Coronary artery (tissue), 2 donors: Measurements from ENCODE around the gene CNPY1.

ENCODE experiments used
- DNase-seq: peaks from one replicate; pipeline ENCODE4 v3.0.0-alpha.2; 2017; ENCODE audit warnings: low spot score
- H3K27ac ChIP-seq, 2 donors: fragments of 200-600 bp; sonication (generic); one replicate each; pipeline ENCODE4 v1.5.1; 2016 to 2019
- H3K4me3 ChIP-seq: fragments of 200-600 bp; sonication (generic); 2 replicates; pipeline ENCODE4 v1.5.1; 2016; ENCODE audit warnings: mild to moderate bottlenecking, moderate library complexity
- TF ChIP-seq, protein P1 (sequence below): fragments of 200-600 bp; sonication (generic); IDR thresholded peaks from one replicate; pipeline ENCODE4 v1.5.1; 2019; ENCODE audit warnings: antibody characterized with exemption

The CNPY1 gene

DNA sequence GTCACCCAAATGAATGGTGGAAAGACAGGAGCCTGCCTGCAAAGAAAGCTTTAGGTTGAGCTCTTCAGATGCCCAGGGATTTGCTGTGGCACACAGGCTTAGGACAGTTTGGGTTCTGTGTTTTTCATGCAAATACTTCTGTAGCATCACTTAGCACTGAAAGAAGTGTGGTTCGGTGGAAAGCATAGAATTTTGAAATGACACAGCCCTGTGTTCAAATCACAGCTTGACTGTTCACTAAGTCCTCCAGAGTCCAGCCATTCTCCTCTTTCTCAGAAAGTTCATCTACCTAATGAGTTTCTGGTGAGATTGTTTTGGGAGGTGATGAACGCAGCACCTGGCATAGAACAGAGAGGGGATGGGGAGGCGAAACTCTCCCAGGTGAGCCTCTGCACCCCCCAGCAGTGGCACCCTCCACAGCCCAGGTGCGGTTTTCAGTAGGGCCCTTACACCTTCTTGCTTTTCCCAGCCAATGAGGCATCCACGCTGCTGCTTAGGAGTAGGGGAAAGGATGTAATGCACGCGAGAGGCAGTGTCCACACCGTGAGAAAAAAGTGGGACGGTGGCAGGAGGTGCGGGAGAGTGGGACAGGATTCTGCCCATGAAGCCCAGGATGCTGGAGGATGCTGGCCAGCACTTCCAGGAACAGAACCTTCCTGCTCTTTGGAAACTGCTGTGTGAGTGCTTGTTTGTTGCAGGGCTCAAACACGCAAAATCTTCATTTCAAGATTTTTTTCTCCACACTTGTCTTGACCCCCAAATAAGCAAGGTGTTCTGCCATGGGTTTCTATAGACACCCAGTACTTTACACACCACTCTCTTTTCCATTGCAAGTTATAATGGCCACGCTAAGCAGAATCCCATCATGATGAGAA lies 76.8 kb downstream of the CNPY1 start:
- no peak for DNase-seq
- Histone ChIP-seq H3K4me3 (no peak overlapping the region), H3K27ac (no peak overlapping the region)
- TF ChIP-seq, protein P1, sequence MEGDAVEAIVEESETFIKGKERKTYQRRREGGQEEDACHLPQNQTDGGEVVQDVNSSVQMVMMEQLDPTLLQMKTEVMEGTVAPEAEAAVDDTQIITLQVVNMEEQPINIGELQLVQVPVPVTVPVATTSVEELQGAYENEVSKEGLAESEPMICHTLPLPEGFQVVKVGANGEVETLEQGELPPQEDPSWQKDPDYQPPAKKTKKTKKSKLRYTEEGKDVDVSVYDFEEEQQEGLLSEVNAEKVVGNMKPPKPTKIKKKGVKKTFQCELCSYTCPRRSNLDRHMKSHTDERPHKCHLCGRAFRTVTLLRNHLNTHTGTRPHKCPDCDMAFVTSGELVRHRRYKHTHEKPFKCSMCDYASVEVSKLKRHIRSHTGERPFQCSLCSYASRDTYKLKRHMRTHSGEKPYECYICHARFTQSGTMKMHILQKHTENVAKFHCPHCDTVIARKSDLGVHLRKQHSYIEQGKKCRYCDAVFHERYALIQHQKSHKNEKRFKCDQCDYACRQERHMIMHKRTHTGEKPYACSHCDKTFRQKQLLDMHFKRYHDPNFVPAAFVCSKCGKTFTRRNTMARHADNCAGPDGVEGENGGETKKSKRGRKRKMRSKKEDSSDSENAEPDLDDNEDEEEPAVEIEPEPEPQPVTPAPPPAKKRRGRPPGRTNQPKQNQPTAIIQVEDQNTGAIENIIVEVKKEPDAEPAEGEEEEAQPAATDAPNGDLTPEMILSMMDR: no peak

DNA sequence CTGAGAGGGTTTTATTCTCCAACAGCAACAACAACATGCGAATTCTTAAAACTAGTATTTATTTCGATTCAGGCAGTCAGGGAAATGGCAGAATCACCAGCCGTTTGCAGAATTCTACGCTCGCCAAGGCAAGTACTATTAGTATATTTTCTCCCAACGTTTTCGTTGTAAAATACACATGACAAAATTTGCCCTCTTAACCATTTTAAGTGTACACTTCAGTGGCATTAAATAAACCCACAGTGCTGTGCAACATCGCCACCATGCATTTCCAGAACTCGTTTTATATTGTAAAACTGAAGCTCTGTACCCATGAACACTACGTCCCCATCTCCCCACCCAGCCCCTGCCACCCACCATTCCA lies 77.6 kb downstream of the CNPY1 start:
- Histone ChIP-seq H3K4me3 (no peak overlapping the region), H3K27ac (no peak overlapping the region)
- TF ChIP-seq, protein P1: no peak
- no peak for DNase-seq

DNA sequence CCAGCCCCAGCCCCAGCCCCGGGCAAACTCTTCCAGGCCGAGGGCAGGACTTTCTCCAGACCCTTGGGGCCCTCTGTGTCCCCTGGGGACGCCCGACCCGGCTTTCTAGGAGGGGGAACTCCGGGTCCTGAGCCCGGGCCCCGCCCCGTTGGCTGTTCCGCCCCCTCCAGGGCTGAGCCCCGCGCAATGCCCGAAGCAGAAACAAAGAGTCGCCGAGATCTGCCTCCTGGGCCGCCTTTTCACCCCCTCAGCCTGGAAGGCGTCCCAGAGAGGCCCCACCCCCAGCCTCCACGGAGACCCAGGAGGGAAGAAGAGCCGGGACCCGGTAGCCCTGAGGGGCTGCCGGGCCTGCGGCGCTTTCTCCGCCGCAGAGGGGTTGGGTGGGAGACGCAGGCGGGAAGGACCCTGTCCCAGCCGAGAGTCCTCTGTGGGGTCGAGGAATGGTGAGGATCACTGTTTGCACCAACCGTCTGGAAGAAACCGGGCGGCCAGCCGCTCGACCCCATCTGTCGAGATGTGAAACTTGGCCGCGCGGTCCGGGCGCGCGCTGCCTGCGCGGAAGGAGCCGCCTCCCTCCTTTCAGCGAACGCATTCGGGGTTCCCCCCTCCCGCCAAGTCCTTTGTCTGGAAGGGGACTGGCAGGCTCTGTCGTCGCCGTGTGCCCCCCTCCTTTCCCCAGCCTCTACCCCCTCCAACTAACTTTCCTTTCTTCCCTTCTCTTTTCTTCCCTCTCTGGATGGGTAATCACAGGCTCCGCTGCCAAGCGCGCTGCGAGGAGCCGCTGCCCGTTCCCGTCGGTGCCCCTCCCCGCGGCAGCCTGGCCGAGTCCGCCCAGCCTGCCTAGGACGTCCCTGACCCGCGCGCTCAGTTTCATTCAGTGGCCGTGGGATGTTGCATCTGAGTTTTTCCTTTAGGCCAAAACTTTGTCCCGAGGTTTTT lies 78.2 kb downstream of the CNPY1 start:
- no peak overlapping the region for H3K27ac ChIP-seq
- peak overlapping the region; percentile 54 for H3K4me3 ChIP-seq
- no peak for DNase-seq
- TF ChIP-seq, protein P1: no peak

DNA sequence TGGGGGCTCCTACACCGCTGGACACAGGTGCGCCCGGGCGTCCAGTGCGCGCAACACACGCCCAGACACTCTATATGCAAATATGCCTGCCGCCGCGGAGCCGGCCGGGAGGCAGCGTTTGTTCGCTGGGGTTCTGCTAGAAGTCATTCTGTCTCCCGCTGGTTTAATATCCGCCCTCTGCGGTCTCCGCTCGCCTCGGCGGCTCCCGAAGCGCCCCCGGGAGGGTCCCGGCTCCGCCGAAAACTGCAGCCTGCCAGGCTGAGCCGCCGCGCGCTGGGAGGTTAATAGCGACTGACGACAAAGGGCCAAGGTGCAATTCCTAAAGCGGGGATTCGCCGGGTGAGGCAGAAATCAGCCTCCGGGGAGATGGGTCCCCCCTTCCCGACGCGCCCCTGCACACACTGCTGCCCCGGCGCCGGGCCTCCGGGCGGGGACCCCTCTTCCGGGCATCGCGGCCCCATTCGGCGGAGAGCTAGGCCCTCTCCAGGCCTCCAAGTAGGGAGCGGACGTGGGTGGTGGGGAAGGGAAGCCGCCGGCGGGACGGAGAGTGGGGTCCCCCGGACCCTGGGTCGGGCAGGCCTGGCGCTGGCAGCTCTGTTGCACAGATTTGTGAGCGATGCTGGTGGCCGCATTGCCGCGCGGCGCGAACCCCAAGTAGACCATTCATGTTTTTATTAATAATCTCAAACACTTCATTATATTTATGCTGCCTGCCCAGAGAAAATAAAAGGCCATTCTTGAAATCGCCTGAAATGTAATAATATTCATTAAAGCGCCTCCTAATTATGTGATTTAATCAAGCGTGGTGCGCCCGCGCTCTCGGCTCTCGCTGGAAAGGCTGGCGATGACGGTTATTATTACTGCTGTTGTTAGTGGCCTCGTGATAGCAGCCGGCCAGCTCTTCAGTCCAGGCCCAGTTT lies 79.3 kb downstream of the CNPY1 start:
- H3K4me3 ChIP-seq: peak overlapping the region; percentile 44
- H3K27ac ChIP-seq: no peak overlapping the region
- no peak for DNase-seq
- TF ChIP-seq, protein P1: no peak

DNA sequence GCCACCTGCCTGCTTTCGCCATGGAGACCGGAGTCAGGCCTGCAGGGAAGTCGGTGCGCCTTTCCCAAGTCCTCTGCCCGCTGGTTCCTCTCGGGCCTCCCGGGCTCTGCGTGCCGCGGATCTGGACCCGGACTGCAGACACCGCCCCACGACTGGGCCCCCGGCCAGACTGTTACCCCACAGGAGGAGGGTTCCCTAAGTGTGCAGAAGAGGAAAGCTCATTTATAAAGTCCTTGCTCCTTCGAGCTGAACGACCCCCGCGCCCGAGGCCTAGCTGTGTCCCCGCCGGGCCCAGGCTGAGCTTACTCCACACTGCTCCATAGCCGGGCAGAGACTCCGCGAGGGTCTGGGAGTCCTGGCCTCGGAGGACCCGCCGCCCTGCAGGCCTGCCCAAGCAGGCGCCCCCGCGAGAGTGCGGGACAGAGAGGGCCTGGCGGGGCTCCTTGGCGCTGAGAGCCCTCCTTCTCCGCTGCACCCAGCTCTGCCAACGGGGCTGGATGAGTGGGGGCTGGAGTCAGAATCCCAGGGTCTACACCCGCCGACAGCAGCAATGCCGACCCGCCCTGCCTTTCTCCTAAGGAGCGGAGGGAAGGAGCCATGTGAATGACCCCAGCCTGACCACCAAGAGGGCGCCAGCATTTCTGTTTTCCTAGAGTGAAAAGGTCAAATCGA lies 80.1 kb downstream of the CNPY1 start:
- no peak for DNase-seq
- Histone ChIP-seq H3K27ac (no peak overlapping the region), H3K4me3 (peak overlapping the region; percentile 44)
- TF ChIP-seq, protein P1: no peak

DNA sequence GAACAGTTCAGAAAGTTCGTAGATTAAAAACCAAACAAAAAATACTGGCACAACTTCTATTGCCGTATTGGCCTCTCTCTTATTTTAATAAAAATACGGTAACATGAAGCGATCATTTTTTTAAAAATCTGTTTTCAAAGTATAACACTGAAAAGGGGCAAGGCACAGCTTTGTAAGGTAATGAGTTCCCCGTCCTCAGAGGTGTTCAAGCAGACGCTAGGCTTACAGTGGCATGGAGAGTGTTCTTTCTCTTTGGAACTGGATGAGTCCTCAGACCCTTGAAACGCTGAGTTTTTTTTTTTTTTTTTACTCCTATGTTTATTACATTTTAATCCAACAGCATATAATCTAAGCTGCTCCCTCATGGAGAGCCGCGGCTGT lies 80.6 kb downstream of the CNPY1 start:
- H3K4me3 ChIP-seq: no peak overlapping the region
- TF ChIP-seq, protein P1: no peak
- DNase-seq: no peak
- H3K27ac ChIP-seq: no peak overlapping the region
